GM12891 (cell line): Measurements from ENCODE around the gene S100A12.

ENCODE experiments used
- DNase-seq: peaks from one replicate; pipeline ENCODE4 v3.0.0; 2011; ENCODE audit warnings: low spot score; ENCODE audit not compliant: insufficient read length
- FAIRE-seq: peaks from 2 replicates; lab custom pipeline; 2011; peaks lifted over from hg19 to GRCh38; lab: Jason Lieb, UNC
- PAX5 ChIP-seq: IDR thresholded peaks from 2 replicates; pipeline ENCODE4 v1.6.1; 2011; ENCODE audit warnings: low read length, moderate library complexity, mild to moderate bottlenecking; ENCODE audit not compliant: insufficient read depth, severe bottlenecking
- POLR2A ChIP-seq: IDR thresholded peaks from 2 replicates; pipeline ENCODE4 v1.6.1; 2011; ENCODE audit warnings: low read depth, low read length, control low read depth
- POLR2AphosphoS5 ChIP-seq: IDR thresholded peaks from 2 replicates; pipeline ENCODE4 v1.6.1; 2011; ENCODE audit warnings: low read depth, low read length, control low read depth
- POU2F2 ChIP-seq: IDR thresholded peaks from 2 replicates; pipeline ENCODE4 v1.6.1; 2011; ENCODE audit warnings: low read depth, mild to moderate bottlenecking, control low read depth, low read length, moderate library complexity
- SPI1 ChIP-seq: IDR thresholded peaks from 2 replicates; pipeline ENCODE4 v1.6.1; 2011; ENCODE audit warnings: low read depth, low read length, control low read depth
- TAF1 ChIP-seq: IDR thresholded peaks from 2 replicates; pipeline ENCODE4 v1.6.1; 2011; ENCODE audit warnings: low read depth, low read length, control low read depth

Gene S100A12

GRCh38 chr1:153345187-153346076 lies 30.0 kb downstream of the S100A12 start:
- DNase-seq (no peak), FAIRE-seq (peak; percentile 61)
- TF ChIP-seq POLR2AphosphoS5 (no peak), TAF1 (no peak), PAX5 (no peak), SPI1 (no peak), POLR2A (no peak), POU2F2 (no peak)

GRCh38 chr1:153344718-153345025 lies 30.7 kb downstream of the S100A12 start:
- no peak for DNase-seq
- FAIRE-seq: peak; percentile 50
- TF ChIP-seq POLR2AphosphoS5 (no peak), PAX5 (no peak), TAF1 (no peak), SPI1 (peak; percentile 68; the same call in 1 of the 2 replicates), POLR2A (no peak), POU2F2 (no peak)

- FAIRE-seq: peak; percentile 13
Observed at GRCh38 chr1:153343811-153344717, 31.4 kb downstream of the S100A12 start.

GRCh38 chr1:153343040-153343681 lies 32.3 kb downstream of the S100A12 start:
- peak; percentile 18; the same call in 1 of the 2 replicates for TF ChIP-seq SPI1
- no peak for TF ChIP-seq TAF1
- FAIRE-seq (peak; percentile 28), DNase-seq (no peak)

More at GRCh38 chr1:153343811-153344717, 31.4 kb downstream of the S100A12 start:
- no peak for DNase-seq
- TF ChIP-seq POLR2AphosphoS5: 0 out of 2 replicates have a peak, but pooled peaks have one; percentile 7
- no peak for TF ChIP-seq SPI1
- peak; percentile 4; the same call in 1 of the 2 replicates for TF ChIP-seq POLR2A

- FAIRE-seq: no peak
Observed at GRCh38 chr1:153342178-153342577, 33.2 kb downstream of the S100A12 start.

GRCh38 chr1:153341431-153341934 lies 33.9 kb downstream of the S100A12 start:
- DNase-seq (no peak), FAIRE-seq (no peak)
- TF ChIP-seq TAF1 (no peak), POLR2AphosphoS5 (no peak), PAX5 (no peak), POU2F2 (no peak), POLR2A (no peak), SPI1 (no peak)

More at GRCh38 chr1:153342178-153342577, 33.2 kb downstream of the S100A12 start:
- TF ChIP-seq POLR2AphosphoS5: no peak
- no peak for TF ChIP-seq POLR2A
- no peak for TF ChIP-seq SPI1
- TF ChIP-seq PAX5: no peak
- no peak for TF ChIP-seq POU2F2
- TF ChIP-seq TAF1: no peak
- no peak for DNase-seq

- DNase-seq: no peak
- TF ChIP-seq SPI1: no peak
- TF ChIP-seq POU2F2: no peak
- no peak for TF ChIP-seq PAX5
- TF ChIP-seq TAF1: no peak
- no peak for TF ChIP-seq POLR2AphosphoS5
- TF ChIP-seq POLR2A: no peak
- FAIRE-seq: no peak
Observed at GRCh38 chr1:153340356-153340755, 35.1 kb downstream of the S100A12 start.

GRCh38 chr1:153339802-153340201 lies 35.6 kb downstream of the S100A12 start:
- peak; percentile 55 for FAIRE-seq
- DNase-seq: no peak

GRCh38 chr1:153337980-153338853 lies 37.2 kb downstream of the S100A12 start:
- DNase-seq (no peak), FAIRE-seq (no peak)
- no peak for TF ChIP-seq POU2F2
- TF ChIP-seq POLR2A: no peak
- no peak for TF ChIP-seq SPI1
- no peak for TF ChIP-seq PAX5
- TF ChIP-seq POLR2AphosphoS5: no peak
- no peak for TF ChIP-seq TAF1

More at GRCh38 chr1:153339802-153340201, 35.6 kb downstream of the S100A12 start:
- TF ChIP-seq TAF1 (no peak), POLR2AphosphoS5 (no peak), SPI1 (no peak), POLR2A (no peak), PAX5 (no peak), POU2F2 (no peak)
